ENCODE measurements around the gene HIVEP3.

The HIVEP3 gene

GRCh38 chr1:41751804-41752513 lies 166.8 kb downstream of the HIVEP3 start:
- no peak for TF ChIP-seq CTCF (IDR thresholded peaks at IDR 0.05; ENCODE audit: control extremely low read depth, extremely low read depth, low read depth, missing control alignments)
- peak; percentile 77 for DNase-seq (ENCODE audit: extremely low spot score)
- POLR2A ChIA-PET = interaction anchor here (0.7 kb wide), 1 partner anchor 994 kb away, joined by 9 read pairs; no protein-coding TSS in a partner anchor
- CTCF ChIA-PET = interaction anchor here (0.7 to 1.1 kb wide), 5 partner anchors 8 to 118 kb away, joined by 3 to 5 read pairs (median 4); no protein-coding TSS in a partner anchor

GRCh38 chr1:41749991-41750745 lies 168.6 kb downstream of the HIVEP3 start:
- POLR2A ChIA-PET = no interaction called here
- no peak for TF ChIP-seq CTCF (IDR thresholded peaks at IDR 0.05; ENCODE audit: control extremely low read depth, extremely low read depth, low read depth, missing control alignments)
- no peak for DNase-seq (ENCODE audit: extremely low spot score)
- CTCF ChIA-PET = interaction anchor here (0.9 to 2.5 kb wide), 6 partner anchors 9 to 175 kb away, joined by 3 to 12 read pairs (median 4); no protein-coding TSS in a partner anchor

- ChIA-PET CTCF (interaction anchor here (1.1 to 1.2 kb wide), 2 partner anchors 17 to 67 kb away, joined by 3 to 4 read pairs; no protein-coding TSS in a partner anchor), POLR2A (no interaction called here)
- DNase-seq (ENCODE audit: extremely low spot score) = peak; percentile 71
- no peak for TF ChIP-seq CTCF (IDR thresholded peaks at IDR 0.05; ENCODE audit: control extremely low read depth, extremely low read depth, low read depth, missing control alignments)
Measured at GRCh38 chr1:41745022-41745421, 173.7 kb downstream of the HIVEP3 start.

- DNase-seq (ENCODE audit: extremely low spot score) = no peak
- POLR2A ChIA-PET = no interaction called here
- CTCF ChIA-PET = interaction anchor here (1.0 kb wide), 1 partner anchor 66 kb away, joined by 3 read pairs; no protein-coding TSS in a partner anchor
- no peak for TF ChIP-seq CTCF (IDR thresholded peaks at IDR 0.05; ENCODE audit: control extremely low read depth, extremely low read depth, low read depth, missing control alignments)
Measured at GRCh38 chr1:41743366-41743765, 175.4 kb downstream of the HIVEP3 start.

- DNase-seq (ENCODE audit: extremely low spot score) = no peak
- no peak for TF ChIP-seq CTCF (IDR thresholded peaks at IDR 0.05; ENCODE audit: control extremely low read depth, extremely low read depth, low read depth, missing control alignments)
- ChIA-PET CTCF (interaction anchor here (0.7 to 1.3 kb wide), 2 partner anchors 22 to 45 kb away, joined by 3 read pairs; no protein-coding TSS in a partner anchor), POLR2A (no interaction called here)
Measured at GRCh38 chr1:41742219-41742618, 176.5 kb downstream of the HIVEP3 start.

- DNase-seq (ENCODE audit: extremely low spot score) = no peak
- CTCF ChIA-PET = interaction anchor here (1.7 kb wide), 1 partner anchor 8 kb away, joined by 7 read pairs; no protein-coding TSS in a partner anchor
- POLR2A ChIA-PET = interaction anchor here (0.6 kb wide), 1 partner anchor 10 kb away, joined by 3 read pairs; no protein-coding TSS in a partner anchor
- TF ChIP-seq CTCF (IDR thresholded peaks at IDR 0.05; ENCODE audit: control extremely low read depth, extremely low read depth, low read depth, missing control alignments) = no peak
Measured at GRCh38 chr1:41741244-41741643, 177.5 kb downstream of the HIVEP3 start.

All from GM10248 (cell line).